ENCODE results near the gene ARHGAP44.
"Not testable (repeated sequence)": the region's sequence is repeated elsewhere in the genome, so short reads cannot be mapped to it uniquely, and the experiment has no call there.

Gene ARHGAP44

GRCh38 chr17:12977008-12977751, 187.9 kb downstream of the ARHGAP44 start:
- TF ChIP-seq CTCF (IDR thresholded peaks at IDR 0.05; ENCODE audit: low read depth, low read length), result no peak
- Histone ChIP-seq H3K4me3 (ENCODE audit: low read depth, low read length) (no peak overlapping the region), H3K36me3 (no peaks in the 10 kb centered on the region), H3K27me3 (ENCODE audit: insufficient read depth, low read depth, severe bottlenecking) (no peaks in the 10 kb centered on the region), H3K27ac (no peak overlapping the region), H3K9me3 (ENCODE audit: severe bottlenecking) (no peaks in the 10 kb centered on the region)
- DNase-seq, result no peak

- not testable (repeated sequence) for H3K27ac ChIP-seq; H3K4me3 ChIP-seq (ENCODE audit: low read depth, low read length); H3K9me3 ChIP-seq (ENCODE audit: severe bottlenecking); H3K27me3 ChIP-seq (ENCODE audit: insufficient read depth, low read depth, severe bottlenecking); DNase-seq; H3K36me3 ChIP-seq
These were observed 189.5 kb downstream of the ARHGAP44 start for GRCh38 chr17:12978787-12979186.

- no peak for DNase-seq
- no peak overlapping the region for H3K27ac ChIP-seq
- no peaks in the 10 kb centered on the region for H3K36me3 ChIP-seq
- H3K27me3 ChIP-seq (ENCODE audit: insufficient read depth, low read depth, severe bottlenecking), result no peaks in the 10 kb centered on the region
- TF ChIP-seq CTCF (IDR thresholded peaks at IDR 0.05; ENCODE audit: low read depth, low read length), result no peak
- H3K9me3 ChIP-seq (ENCODE audit: severe bottlenecking), result no peaks in the 10 kb centered on the region
- no peak overlapping the region for H3K4me3 ChIP-seq (ENCODE audit: low read depth, low read length)
These were observed 189.9 kb downstream of the ARHGAP44 start for GRCh38 chr17:12979246-12979645.

- Histone ChIP-seq H3K4me3 (ENCODE audit: low read depth, low read length) (no peak overlapping the region), H3K27me3 (ENCODE audit: insufficient read depth, low read depth, severe bottlenecking) (no peaks in the 10 kb centered on the region), H3K27ac (no peak overlapping the region), H3K9me3 (ENCODE audit: severe bottlenecking) (no peaks in the 10 kb centered on the region), H3K36me3 (no peaks in the 10 kb centered on the region)
- no peak for TF ChIP-seq CTCF (IDR thresholded peaks at IDR 0.05; ENCODE audit: low read depth, low read length)
- no peak for DNase-seq
These were observed 190.7 kb downstream of the ARHGAP44 start for GRCh38 chr17:12979826-12980500.

- H3K27me3 ChIP-seq (ENCODE audit: insufficient read depth, low read depth, severe bottlenecking), result no peaks in the 10 kb centered on the region
- H3K27ac ChIP-seq, result no peak overlapping the region
- H3K9me3 ChIP-seq (ENCODE audit: severe bottlenecking), result no peaks in the 10 kb centered on the region
- H3K4me3 ChIP-seq (ENCODE audit: low read depth, low read length), result no peak overlapping the region
- no peak for DNase-seq
- no peak for TF ChIP-seq CTCF (IDR thresholded peaks at IDR 0.05; ENCODE audit: low read depth, low read length)
- H3K36me3 ChIP-seq, result no peaks in the 10 kb centered on the region
These were observed 192.9 kb downstream of the ARHGAP44 start for GRCh38 chr17:12982224-12982623.

GRCh38 chr17:12983991-12984884, 194.9 kb downstream of the ARHGAP44 start:
- H3K36me3 ChIP-seq, result no peaks in the 10 kb centered on the region
- H3K4me3 ChIP-seq (ENCODE audit: low read depth, low read length), result no peak overlapping the region
- no peak for TF ChIP-seq CTCF (IDR thresholded peaks at IDR 0.05; ENCODE audit: low read depth, low read length)
- no peak for DNase-seq
- H3K9me3 ChIP-seq (ENCODE audit: severe bottlenecking), result no peaks in the 10 kb centered on the region
- no peak overlapping the region for H3K27ac ChIP-seq
- no peaks in the 10 kb centered on the region for H3K27me3 ChIP-seq (ENCODE audit: insufficient read depth, low read depth, severe bottlenecking)

Data from WERI-Rb-1 (cell line).